GM18499 (cell line): ENCODE measurements around the gene PDCD4.
A peak's percentile ranks its signal among the peaks of the same experiment; 100 is the strongest.

ENCODE experiments used
- ATAC-seq: cut with Tn5 transposase; IDR thresholded peaks from one replicate; pipeline ENCODE4 v1.9.1; 2021; ENCODE audit warnings: moderate number of reproducible peaks; ENCODE audit not compliant: insufficient read depth, unreplicated experiment

Gene PDCD4

DNA sequence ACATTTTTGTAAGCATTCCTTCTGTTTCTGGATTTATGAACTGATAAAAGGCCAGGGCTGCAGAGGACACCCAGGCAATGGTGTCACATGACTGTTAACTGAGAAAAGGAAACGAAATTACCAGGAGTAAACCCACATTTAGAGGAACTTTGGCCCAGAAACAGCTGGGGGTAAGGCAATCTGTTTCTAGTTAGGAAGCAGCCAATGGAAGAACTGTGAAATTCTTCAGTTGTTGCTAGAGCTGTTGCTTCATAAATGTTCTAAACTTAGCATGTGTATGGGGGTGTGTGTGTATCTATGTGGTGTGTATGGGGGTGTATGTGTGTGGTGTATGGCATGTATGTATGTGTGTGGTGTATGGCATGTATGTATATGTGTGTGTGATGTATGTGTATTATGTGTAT lies 11.8 kb upstream of the PDCD4 start:
- ATAC-seq = no peak

DNA sequence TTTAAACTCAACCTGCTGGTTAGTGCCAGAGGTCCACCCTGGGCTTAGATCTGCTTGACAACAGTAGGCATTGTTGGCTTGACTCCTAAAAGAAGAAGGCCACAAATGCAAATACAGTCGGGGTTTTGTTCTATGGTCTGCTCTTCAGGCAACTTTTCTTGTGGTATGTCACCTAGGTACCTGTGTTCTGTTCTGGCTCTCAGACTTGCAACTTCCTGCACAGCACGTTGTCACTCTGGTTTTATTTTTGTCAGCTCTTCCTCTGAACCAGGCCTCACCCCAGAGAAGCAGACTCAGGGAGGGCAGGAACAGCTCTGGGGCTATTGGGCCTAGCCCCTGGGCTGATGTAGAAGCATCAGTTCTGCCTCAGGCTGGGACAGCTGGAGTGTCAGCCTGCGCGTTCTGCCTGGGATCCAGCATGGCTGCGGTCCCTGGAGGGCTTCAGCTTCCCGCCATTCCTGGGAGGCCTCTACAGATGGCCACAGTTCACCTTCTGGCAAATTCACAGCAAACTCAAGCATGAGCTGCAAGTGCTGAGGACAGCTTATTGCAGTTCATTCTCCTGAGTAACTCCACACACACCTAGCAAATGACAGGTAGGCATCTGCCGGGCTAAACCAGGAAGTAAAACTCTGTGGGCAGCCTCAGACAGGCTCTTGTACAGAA lies 11.0 kb upstream of the PDCD4 start:
- peak; percentile 42 for ATAC-seq

DNA sequence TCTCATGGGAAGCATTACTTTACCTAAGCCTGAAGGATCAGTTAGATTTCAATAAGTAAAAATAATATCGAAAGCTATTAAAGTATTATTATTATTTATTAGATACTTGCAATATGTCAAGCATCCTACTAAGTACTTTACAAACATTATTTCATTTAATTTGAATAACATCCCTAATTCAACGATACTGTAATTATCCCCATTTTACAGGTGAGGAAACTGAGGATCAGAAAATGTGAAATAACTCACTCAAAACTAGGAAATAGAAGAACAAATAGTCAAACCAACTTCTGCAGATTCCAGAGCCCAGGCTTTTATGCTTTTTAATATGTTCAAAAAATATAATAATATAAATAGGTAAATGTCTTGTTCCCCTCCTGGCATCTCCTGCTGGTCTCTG lies 10.3 kb upstream of the PDCD4 start:
- no peak for ATAC-seq

DNA sequence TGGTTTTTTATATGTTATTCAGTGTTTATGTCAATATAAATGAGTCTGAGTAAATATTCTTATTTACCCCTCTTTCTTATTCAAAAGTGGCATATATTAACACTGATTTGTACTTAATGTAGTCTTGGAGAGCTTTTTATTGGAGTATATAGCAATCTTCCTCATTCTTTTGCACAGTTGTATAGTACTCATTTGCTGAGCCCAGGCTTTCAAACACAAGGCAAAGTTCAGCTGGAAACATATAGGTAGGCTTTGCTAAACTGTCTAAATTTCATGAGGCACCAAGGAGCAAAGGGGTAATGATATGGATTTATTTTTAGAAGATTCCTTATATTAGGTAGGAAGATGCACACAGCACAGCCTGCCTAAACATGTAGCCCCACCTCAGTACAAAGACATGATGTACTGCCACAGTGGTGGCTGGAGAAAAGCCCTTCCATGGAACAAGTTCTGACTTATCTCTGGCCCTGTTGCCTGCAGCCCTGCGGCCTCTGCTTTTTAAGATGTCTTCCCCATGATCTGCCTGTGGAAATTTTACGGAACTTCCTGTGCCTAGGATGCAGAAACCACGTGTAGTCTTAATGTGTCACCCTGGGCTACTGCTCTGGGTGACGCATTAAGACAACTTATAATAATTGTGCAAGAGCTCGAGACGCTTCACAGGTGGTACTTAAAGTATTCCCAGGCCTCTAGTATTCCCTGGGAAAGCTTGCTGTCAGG lies 9.6 kb upstream of the PDCD4 start:
- ATAC-seq = no peak

DNA sequence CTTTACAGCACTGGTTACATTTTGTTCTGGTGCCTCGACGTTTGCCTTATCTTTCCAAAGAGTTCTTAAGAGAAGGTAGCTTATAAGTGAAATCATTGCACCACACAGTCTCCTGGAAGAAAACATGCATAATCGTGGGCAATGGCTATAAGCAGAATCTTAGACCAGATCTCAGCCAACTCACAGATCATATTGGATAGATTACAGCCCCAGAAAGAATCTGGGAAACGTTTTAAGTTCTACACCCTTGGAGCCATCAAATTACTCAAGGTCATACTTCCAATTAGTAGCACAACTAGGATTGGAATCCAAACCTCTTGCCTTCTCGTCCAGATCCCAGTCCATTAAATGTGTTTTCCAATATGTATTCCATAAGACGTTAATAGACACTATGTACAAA lies 8.8 kb upstream of the PDCD4 start:
- no peak for ATAC-seq

DNA sequence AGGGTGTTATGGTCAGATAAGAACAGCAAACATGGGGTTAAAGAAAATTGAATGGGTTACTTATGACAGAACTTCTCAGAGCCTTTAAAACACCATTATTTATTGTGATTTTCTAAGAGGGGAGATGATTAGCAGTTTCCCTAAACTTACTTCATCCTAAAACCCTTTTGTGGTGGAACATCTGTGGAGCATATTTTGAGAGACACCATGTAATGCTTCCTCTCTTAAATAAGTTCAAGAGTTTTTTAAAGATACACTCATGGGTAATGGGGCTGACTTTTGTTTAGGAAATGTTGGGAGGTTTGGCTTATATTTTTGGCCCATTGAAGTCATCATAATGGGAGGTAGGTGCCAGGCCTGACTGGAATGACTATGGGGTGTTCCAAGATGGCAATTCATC lies 8.4 kb upstream of the PDCD4 start:
- no peak for ATAC-seq

DNA sequence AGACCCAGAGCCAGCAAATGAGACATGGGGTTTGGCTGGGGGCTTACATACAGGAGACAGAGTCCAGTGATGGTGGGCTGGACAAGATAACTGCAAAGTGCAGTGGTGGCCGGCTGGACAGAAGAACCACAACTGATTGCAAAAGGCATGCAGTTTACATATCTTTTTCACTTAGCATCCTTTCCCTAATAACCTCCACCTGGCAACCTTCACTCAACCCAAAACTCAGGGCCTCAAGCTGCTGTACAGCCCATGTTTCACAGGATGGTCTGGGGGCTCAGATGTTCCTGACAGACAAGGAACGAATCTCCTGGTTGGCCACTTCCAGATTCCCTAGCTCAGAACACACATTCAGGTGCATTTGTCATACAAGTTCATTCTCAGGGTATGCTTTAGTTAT lies 7.8 kb upstream of the PDCD4 start:
- ATAC-seq = no peak

DNA sequence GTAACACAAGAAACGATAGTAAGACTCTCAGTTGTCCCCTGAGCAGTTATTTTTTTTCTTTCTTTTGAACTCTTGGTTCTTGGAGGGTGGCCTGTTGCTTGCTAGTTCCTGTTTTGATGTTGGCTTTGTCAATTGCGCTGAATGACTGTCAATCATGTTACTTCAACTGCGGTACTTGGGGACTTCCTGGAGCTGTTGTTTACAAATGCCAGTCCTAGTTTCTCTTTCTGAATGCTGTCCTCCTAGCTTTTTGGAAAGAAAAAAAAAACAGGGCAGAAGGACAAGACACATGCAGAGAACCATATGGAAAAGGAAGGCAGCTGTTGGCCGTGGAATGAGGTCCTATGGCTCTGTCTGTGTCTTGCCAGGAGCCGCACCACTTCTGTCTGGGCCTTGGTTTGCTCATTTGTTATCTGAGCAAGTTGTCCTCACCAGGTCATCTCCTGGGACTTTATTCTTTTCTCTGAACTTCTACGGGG lies 7.0 kb upstream of the PDCD4 start:
- peak; percentile 42 for ATAC-seq

DNA sequence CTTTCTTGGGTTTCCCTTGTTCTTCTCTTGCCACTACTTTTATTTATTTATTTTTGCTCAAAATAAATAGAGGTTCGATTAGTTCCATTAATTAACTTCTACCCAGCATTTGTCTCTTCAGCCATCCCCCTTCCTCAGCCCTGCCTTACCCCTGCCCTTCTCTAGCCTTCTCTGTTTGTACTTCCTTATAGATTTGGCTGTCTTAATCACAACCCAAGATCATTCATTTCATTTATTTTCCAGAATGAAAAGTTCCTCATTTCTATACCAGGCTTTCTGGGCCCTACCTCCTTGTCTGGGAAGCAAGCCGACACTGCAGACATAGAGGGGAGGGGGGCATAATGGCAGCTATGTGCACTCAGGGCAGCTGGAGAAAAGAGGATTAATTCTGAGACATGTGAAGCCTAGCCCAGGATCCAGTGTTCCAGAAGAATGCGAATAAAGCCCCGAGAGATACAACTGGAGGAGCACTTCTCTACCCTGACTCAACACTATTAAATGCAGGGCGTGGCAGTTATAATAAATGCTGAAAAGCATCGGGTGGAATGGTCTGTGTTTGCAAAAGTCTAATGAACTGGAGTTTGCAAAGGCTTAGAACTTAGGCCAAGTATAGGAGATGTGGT lies 6.4 kb upstream of the PDCD4 start:
- ATAC-seq = no peak

DNA sequence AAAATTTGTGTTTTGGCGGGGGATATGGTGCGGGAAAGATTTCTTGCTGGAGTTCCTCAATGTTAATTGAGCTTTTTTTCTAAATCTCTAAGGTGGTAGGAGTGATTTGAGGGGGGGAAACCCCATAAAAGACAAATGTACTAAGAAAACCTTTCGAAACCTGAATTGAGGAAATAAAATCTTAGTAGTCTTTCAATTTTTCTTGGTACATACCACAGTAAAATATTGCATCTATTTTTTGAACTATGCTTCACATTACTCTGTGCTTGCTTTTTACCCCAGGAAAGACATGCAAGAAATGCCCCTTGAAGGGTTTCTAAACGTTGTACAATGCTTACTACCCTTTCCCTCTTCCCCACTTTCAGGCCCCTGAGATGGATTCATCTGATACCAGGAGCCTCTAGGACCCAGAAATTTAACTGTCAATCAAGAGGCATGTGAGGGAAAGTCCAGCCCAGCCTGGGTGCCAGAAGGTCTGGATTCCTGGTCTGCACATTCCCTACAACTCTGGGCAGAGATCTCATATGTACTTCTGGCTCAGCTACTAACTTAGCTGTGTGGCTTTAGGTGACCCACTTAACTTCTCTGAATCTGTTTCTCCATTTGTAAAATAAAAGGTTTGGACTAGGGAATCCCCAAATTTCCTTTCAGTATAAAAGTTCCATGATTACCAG lies 5.8 kb upstream of the PDCD4 start:
- ATAC-seq = no peak

DNA sequence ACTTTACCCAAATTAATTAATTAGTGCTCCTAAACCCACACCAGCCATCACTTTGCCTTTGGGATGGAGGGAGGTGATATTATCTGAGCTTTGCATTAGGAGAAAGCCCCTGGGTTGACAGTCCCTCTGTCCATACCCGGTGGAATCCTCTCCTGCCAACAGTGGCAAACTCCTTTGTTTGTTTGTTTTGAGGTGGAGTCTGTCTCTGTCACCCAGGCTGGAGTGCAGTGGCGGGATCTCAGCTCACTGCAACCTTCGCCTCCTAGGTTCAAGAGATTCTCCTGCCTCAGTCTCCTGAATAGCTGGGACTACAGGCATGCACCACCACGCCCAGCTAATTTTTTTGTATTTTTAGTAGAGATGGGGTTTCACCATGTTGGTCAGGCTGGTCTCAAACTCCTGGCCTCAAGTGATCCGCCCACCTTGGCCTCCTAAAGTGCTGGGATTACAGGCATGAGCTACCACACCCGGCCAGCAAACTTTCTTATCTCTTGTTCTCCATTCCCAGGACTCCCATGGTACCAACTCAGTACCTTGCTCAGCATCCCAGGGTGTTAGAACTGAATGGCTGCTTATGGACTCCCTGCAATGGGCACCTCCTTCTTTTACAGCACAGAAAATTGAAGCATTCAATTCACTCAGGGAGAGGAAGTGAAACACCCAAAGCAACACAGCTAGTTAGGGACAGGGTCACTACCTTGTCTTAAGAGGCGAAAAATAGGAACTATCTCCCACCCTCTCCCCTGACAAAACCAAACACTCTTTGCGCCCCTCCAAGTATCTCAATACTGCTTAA lies 4.5 kb upstream of the PDCD4 start:
- ATAC-seq = peak; percentile 31

DNA sequence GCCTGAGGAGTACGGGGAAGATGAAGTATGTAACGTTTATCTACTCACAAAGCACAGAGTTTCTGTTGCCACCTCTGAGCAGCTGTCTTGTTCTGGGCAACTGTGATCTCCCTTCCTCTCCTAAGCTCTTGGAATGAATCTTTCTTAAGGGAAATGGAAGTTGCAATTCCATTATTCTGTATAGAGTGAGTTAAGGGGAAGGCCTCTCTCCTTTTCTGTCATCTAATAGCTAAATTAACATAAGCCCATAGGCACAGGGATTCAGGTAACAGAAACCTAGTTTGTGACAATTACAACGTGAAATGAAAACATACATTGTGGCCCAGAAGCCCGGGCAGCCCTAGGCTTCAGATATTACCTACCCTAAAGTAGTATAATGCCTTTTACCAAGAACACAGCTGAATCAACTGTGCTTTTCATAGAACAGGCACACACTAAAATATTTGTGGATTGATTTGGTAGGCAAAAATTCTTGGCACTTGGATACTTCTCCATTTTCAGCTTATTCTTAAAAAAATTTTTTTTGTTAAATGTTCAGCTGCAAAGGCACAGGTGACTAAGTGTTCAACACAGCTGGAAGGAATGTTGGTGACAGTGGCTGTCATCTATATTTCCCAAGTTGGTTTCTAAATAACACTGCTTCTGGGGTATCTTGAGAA lies 3.8 kb upstream of the PDCD4 start:
- no peak for ATAC-seq

DNA sequence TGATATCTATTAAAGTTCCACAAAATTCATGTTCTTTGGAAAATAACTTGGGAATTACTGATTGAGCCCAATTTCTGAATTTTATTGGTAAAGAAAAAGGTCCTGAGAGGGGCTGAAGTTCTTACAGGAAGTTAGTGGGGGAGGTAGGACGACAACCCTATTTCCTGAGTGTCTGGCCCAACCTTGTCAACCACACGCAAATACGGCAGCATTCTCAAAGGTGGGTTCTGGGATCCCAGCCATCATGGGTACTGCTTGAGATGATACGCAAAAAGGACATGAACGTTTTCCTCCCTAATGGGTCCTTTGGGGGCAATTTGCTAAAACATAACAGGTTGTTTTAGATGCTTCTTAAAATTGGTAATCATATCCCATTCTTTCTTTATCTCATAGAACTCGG lies 2.7 kb upstream of the PDCD4 start:
- ATAC-seq = no peak

DNA sequence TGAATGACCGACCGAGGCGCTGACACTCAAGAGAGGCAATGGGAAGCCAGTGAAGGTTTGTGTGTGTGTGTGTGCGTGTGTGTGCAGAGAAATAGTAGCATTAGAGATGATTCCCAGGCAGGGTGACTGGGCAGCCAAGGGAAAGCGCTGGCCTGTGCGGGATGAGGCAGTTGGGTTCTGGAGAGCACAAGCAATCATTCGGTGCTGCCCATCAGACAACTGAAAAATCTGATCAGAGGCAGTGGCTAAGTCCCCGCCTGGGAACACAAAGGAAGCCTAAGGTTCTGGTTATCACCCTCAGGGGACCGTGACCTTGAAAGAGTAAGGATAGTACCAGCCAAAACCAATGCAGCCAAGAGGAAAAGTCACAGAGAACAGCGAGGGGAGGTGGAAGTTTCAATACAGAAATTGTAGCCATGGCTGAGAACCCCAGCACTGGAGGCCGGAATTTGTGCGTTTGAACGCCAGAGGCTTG lies 868 bp upstream of the PDCD4 start:
- no peak for ATAC-seq

DNA sequence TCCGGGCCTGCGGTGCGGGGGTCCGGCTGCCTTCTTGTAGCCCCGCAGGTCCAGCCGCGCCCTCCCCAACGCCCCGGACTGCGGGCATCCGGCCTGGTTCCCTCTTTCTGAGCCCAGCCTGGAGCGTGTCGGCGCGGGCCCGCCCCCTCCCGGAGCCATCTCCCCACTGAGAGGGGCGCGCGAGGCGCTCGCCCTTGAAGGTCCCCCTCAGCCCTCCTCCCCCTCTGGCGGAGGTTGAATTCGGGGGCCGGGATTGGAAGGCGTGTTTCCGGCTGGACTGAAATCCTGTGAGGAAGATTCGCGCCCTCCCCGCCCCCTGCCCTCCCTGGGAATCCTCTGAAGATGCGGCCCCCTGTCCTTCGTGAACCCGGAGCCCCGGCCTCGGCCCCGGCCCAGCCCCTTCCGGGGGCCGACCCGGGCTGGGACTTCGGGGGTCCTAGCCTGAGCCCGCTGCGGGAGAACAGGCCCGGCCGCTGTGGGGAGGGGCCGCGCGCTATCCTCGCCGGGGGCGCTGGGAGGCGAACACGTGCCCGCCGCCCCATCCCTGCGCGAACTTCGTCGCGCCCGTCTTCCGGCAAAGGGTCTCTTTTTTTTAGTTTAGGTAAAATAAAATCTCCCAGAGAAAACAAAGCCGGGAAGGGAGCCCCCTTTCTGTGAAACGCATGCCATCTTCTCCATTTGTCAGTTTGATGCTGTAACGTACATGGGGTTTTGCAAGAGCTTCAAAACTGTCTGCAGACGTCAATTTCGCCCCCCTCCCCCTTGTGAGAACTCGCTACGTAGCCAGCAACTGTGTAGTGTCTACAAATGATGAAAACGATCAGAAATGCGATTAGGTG lies 636 bp downstream of the PDCD4 start:
- peak; percentile 6 for ATAC-seq

DNA sequence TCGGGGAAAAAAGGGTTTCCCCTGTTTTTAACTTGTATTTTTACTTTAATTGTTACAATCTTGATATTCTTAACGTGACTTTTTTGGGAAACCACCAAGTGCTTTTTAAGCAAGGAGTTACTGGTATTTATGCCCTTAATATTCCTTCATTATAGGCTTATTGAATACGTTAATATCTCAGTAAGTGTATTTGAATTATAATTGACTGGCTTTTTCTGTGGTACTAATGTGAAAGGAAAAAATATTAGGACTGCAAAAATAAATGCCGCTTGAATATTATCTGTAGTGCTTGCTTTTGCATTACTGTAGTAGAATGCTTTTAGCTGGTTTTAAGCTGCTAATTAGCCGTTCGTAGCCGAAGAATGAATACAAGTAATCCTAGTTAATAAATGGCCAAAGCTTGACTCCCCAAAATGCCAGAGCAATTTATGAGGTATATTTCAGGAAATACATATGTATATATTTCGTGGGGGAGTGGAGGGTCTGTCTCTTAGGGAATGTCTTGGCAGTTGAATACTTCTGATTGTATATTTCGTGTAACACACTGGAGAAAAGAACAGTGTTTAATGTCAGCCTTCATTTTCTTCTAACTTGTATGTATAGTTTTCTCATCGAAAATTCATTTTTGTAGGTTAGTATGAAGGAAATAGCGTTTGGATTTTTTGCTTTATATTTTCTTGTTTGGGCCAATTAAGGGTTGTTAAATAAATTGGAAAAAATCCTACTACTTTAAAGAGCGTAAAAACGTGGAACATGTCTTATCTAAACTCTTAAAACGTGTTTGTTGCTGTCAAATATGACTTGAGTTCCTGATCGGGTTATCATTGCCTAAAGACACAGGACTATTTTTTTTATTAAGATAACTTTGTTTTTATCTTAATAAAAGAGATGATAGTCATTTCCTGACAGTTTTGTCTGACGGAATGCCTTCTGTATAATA lies 1.5 kb downstream of the PDCD4 start:
- ATAC-seq = no peak

DNA sequence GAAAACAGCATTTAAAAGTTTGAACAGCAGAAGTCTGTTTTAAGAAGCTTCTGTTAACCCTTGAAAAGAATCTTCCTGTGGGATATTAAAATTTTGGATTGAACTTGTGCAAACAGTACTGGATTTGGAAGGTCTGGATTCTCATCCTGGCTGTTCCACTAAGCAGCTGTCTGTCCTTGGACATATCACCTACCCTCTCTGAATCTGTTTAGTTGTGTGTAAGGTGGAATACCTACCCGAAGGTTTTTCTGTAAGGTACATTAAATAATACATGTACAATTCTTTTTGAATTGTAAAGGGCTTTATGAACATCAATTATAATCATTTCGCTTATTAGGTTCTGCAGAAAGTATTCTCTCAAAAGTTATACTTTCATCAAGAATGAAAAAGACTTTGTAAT lies 2.2 kb downstream of the PDCD4 start:
- ATAC-seq = no peak

DNA sequence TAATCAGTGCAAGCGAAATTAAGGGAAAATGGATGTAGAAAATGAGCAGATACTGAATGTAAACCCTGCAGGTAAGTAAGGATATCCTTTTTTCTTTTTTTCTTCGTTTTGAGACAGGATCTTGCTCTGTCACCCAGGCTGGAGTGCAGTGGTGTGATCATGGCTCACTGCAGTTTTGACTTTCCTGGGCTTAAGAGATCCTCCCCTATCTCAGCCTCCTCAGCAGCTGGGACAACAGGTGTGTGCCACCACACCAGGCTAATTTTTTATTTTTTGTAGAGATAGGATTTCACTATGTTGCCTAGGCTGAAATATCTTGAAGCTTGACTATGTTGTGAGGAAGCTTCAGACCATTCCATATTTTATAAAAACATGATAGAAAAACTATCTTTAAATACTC lies 4.3 kb downstream of the PDCD4 start:
- ATAC-seq = no peak
